Prostate gland (tissue), 2 donors: ENCODE measurements around the gene SNX9. TPM values are rescaled to one million over a fixed set of nuclear protein-coding genes. Genes with fewer than 3 reads are reported as not detected.
"Not testable (repeated sequence)": the region's sequence is repeated elsewhere in the genome, so short reads cannot be mapped to it uniquely, and the experiment has no call there.

Experiments
- DNase-seq: peaks from one replicate; pipeline ENCODE4 v3.0.0-alpha.2; 2019; ENCODE audit warnings: low spot score
- H3K27ac ChIP-seq, 2 donors: fragments of 200-600 bp; sonication (generic); 2 replicates each; pipeline ENCODE4 v1.5.1; 2017 to 2019
- H3K27me3 ChIP-seq: fragments of 200-600 bp; sonication (generic); replicated peaks from 2 replicates; pipeline ENCODE4 v1.5.1; 2019; ENCODE audit not compliant: insufficient read depth
- H3K36me3 ChIP-seq, 2 donors: fragments of 200-600 bp; sonication (generic); 1 replicate in 1 of 2; 2 replicates in 1 of 2; pipeline versions ENCODE4 v1.5.1 to v1.8.1; 2017 to 2019
- H3K4me1 ChIP-seq: fragments of 200-600 bp; sonication (generic); replicated peaks from 2 replicates; pipeline ENCODE4 v1.5.1; 2019
- H3K4me3 ChIP-seq, 2 donors: fragments of 200-600 bp; sonication (generic); 2 replicates each; pipeline ENCODE4 v1.5.1; 2017 to 2019
- H3K9me3 ChIP-seq: fragments of 200-600 bp; sonication (generic); 2 replicates; pipeline ENCODE4 v1.5.1; 2017
- CTCF ChIP-seq, 4 experiments: fragments of 200-600 bp in 2 of 4; fragments of 450-650 bp in 2 of 4; sonication (generic) in 2 of 4; IDR thresholded peaks; 1 replicate in 3 of 4; 2 replicates in 1 of 4; pipeline ENCODE4 v1.5.1; 2016 to 2019; ENCODE audit warnings: antibody characterized with exemption in 4 of 4, mild to moderate bottlenecking in 2 of 4, moderate library complexity in 2 of 4
- POLR2A ChIP-seq: fragments of 450-650 bp; IDR thresholded peaks from one replicate; pipeline ENCODE4 v1.6.1; 2016; ENCODE audit warnings: antibody characterized with exemption, mild to moderate bottlenecking
- POLR2AphosphoS5 ChIP-seq: sonication (generic); formaldehyde crosslinking; IDR thresholded peaks from one replicate; pipeline ENCODE4 v1.6.1; 2017; ENCODE audit warnings: antibody characterized with exemption
- WGBS: methylation state at CpG from one replicate; pipeline ENCODE4 v1.1.5; 2018; 5-methylcytosine and 5-hydroxymethylcytosine counted together
- intact Hi-C: fragments of 100-400 bp; cut with DNase I; formaldehyde crosslinking; loops from one replicate; pipeline ENCODE4 v1.14.2; 2022
- total RNA-seq, 2 donors: library from RNA; depleted of rRNA; stranded (reverse); fragments of >200 nt; gene quantifications; one replicate each; pipeline ENCODE4 v1.1.0, GENCODE V29; 2016

SNX9 gene
- total RNA-seq, 2 donors from 2014 or later, result 39.2 to 40.6 TPM

- no peak for TF ChIP-seq POLR2AphosphoS5
- TF ChIP-seq POLR2A, result no peak
- no peak for TF ChIP-seq CTCF (IDR thresholded peaks at IDR 0.05)
- H3K4me3 ChIP-seq, result no peak overlapping the region
- DNase-seq, result no peak
- H3K27ac ChIP-seq, result no peak overlapping the region
- no peaks in the 10 kb centered on the region for H3K36me3 ChIP-seq
- WGBS, result 40% methylated on average over 2 of the region's 2 CpGs
- intact Hi-C loops, result no loop called here
- no peaks in the 10 kb centered on the region for H3K27me3 ChIP-seq
- H3K4me1 ChIP-seq, result no peaks in the 10 kb centered on the region
- H3K9me3 ChIP-seq, result no peaks in the 10 kb centered on the region
Observed at GRCh38 chr6:157791450-157791849, 31.6 kb upstream of the SNX9 start.

- no peak overlapping the region for H3K4me3 ChIP-seq
- intact Hi-C loops, result no loop called here
- no peaks in the 10 kb centered on the region for H3K27me3 ChIP-seq
- no peaks in the 10 kb centered on the region for H3K9me3 ChIP-seq
- 75% methylated on average over 2 of the region's 2 CpGs for WGBS
- no peaks in the 10 kb centered on the region for H3K4me1 ChIP-seq
- no peak for DNase-seq
- no peaks in the 10 kb centered on the region for H3K36me3 ChIP-seq
- TF ChIP-seq POLR2A, result no peak
- TF ChIP-seq POLR2AphosphoS5, result no peak
- TF ChIP-seq CTCF (IDR thresholded peaks at IDR 0.05), result no peak
- H3K27ac ChIP-seq, result no peak overlapping the region
Observed at GRCh38 chr6:157792671-157793070, 30.4 kb upstream of the SNX9 start.

GRCh38 chr6:157794012-157794411, 29.0 kb upstream of the SNX9 start:
- H3K4me3 ChIP-seq, H3K27me3 ChIP-seq, H3K36me3 ChIP-seq, DNase-seq, H3K27ac ChIP-seq, intact Hi-C loops, H3K9me3 ChIP-seq, H3K4me1 ChIP-seq: not testable (repeated sequence)
- 91% methylated on average over 5 of the region's 5 CpGs for WGBS

GRCh38 chr6:157795841-157796240, 27.2 kb upstream of the SNX9 start:
- H3K9me3 ChIP-seq, result no peaks in the 10 kb centered on the region
- 81% methylated on average over 6 of the region's 6 CpGs for WGBS
- no peak overlapping the region for H3K27ac ChIP-seq
- intact Hi-C loops, result no loop called here
- no peaks in the 10 kb centered on the region for H3K27me3 ChIP-seq
- H3K36me3 ChIP-seq, result no peaks in the 10 kb centered on the region
- no peak for DNase-seq
- TF ChIP-seq CTCF (IDR thresholded peaks at IDR 0.05), result no peak
- TF ChIP-seq POLR2AphosphoS5, result no peak
- no peak for TF ChIP-seq POLR2A
- no peak overlapping the region for H3K4me3 ChIP-seq
- no peaks in the 10 kb centered on the region for H3K4me1 ChIP-seq

- no peak overlapping the region for H3K4me3 ChIP-seq
- H3K27me3 ChIP-seq, result no peaks in the 10 kb centered on the region
- intact Hi-C loops, result no loop called here
- TF ChIP-seq POLR2AphosphoS5 (no peak), POLR2A (no peak), CTCF (IDR thresholded peaks at IDR 0.05) (no peak)
- no peaks in the 10 kb centered on the region for H3K36me3 ChIP-seq
- no peak overlapping the region for H3K27ac ChIP-seq
- no peaks in the 10 kb centered on the region for H3K9me3 ChIP-seq
- H3K4me1 ChIP-seq, result no peaks in the 10 kb centered on the region
- 75% methylated on average over 6 of the region's 6 CpGs for WGBS
- DNase-seq, result no peak
Observed at GRCh38 chr6:157798851-157799250, 24.2 kb upstream of the SNX9 start.

GRCh38 chr6:157799561-157799960, 23.5 kb upstream of the SNX9 start:
- H3K4me3 ChIP-seq, H3K4me1 ChIP-seq, H3K9me3 ChIP-seq, DNase-seq, intact Hi-C loops, H3K36me3 ChIP-seq, H3K27ac ChIP-seq, H3K27me3 ChIP-seq: not testable (repeated sequence)
- 83% methylated on average over 3 of the region's 3 CpGs for WGBS
